ENCODE measurements around the gene KDM4D.
"Not testable (repeated sequence)": the region's sequence is repeated elsewhere in the genome, so short reads cannot be mapped to it uniquely, and the experiment has no call there.

DNA sequence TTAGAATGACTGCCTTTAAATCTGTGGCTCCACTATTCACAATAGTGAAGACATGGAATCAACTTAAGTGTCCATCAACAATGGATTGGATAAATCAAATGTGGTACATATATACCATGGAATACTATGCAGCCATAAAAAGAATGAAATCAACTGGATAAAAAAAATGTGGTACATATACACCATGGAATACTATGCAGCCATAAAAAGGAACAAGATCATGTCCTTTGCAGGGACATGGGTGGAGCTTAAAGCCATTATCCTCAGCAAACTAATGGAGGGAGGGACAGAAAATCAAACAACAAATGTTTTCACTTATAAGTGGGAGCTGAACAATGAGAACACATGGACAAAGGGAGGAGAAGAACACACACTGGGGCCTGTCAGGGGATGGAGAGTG lies 41.4 kb upstream of the KDM4D start:
- TF ChIP-seq, protein P1, sequence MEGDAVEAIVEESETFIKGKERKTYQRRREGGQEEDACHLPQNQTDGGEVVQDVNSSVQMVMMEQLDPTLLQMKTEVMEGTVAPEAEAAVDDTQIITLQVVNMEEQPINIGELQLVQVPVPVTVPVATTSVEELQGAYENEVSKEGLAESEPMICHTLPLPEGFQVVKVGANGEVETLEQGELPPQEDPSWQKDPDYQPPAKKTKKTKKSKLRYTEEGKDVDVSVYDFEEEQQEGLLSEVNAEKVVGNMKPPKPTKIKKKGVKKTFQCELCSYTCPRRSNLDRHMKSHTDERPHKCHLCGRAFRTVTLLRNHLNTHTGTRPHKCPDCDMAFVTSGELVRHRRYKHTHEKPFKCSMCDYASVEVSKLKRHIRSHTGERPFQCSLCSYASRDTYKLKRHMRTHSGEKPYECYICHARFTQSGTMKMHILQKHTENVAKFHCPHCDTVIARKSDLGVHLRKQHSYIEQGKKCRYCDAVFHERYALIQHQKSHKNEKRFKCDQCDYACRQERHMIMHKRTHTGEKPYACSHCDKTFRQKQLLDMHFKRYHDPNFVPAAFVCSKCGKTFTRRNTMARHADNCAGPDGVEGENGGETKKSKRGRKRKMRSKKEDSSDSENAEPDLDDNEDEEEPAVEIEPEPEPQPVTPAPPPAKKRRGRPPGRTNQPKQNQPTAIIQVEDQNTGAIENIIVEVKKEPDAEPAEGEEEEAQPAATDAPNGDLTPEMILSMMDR (optimal IDR thresholded peaks at IDR 0.05 in 1 of 3, IDR thresholded peaks at IDR 0.05 in 1 of 3, conservative IDR thresholded peaks at IDR 0.05 in 1 of 3; ENCODE audit: extremely low read depth in 1 of 3, insufficient read depth in 2 of 3, low read length in 3 of 3) = not testable (repeated sequence)
- not testable (repeated sequence) for TF ChIP-seq EZH2 (IDR thresholded peaks at IDR 0.05; ENCODE audit: low read length)

Data from keratinocyte (primary cell).